ENCODE results near the gene HYLS1.

DNA sequence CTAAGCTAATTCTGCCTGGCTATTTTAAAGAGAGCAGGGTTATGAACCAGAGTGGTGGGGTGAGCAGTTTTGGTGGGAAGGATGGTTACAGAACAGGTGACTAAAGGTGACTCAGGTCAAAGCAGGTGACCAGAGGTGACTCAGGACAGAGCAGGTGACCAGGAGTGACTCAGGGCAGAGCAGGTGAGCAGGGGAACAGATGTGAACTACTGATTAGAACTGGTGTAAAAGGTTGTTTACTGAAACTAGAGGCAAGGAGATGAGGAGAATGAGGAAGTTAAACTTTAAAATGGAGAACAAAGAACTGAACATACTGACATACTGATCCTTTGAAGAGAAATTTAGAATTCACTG, 15.4 kb upstream of the HYLS1 start:
- TF ChIP-seq RARB (CRISPR knock-in tag; IDR thresholded peaks at IDR 0.05) (no peak), ARNTL (CRISPR knock-in tag; IDR thresholded peaks at IDR 0.05; ENCODE audit: borderline replicate concordance, low read depth) (no peak), OSR1 (CRISPR knock-in tag; IDR thresholded peaks at IDR 0.05) (no peak), CSDC2 (CRISPR knock-in tag; IDR thresholded peaks at IDR 0.05) (no peak), ZFP30 (CRISPR knock-in tag; IDR thresholded peaks at IDR 0.05) (no peak)
- TF ChIP-seq, protein P1, sequence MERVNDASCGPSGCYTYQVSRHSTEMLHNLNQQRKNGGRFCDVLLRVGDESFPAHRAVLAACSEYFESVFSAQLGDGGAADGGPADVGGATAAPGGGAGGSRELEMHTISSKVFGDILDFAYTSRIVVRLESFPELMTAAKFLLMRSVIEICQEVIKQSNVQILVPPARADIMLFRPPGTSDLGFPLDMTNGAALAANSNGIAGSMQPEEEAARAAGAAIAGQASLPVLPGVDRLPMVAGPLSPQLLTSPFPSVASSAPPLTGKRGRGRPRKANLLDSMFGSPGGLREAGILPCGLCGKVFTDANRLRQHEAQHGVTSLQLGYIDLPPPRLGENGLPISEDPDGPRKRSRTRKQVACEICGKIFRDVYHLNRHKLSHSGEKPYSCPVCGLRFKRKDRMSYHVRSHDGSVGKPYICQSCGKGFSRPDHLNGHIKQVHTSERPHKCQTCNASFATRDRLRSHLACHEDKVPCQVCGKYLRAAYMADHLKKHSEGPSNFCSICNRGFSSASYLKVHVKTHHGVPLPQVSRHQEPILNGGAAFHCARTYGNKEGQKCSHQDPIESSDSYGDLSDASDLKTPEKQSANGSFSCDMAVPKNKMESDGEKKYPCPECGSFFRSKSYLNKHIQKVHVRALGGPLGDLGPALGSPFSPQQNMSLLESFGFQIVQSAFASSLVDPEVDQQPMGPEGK (CRISPR knock-in tag; IDR thresholded peaks at IDR 0.05; ENCODE audit: borderline replicate concordance) = no peak

Data from SK-N-SH treated with all-trans-retinoic acid at 6 μM for 48 hours (cell line).